Mesenchymal stem cell (in vitro differentiated cells and primary cell): ENCODE results near the gene TRIM67.

Experiments
- DNase-seq: peaks from one replicate; pipeline ENCODE4 v3.0.0-alpha.2; 2013
- H2AFZ ChIP-seq: one replicate; pipeline ENCODE4 v1.6.1; 2013; ENCODE audit warnings: low read depth, mild to moderate bottlenecking, control low read depth, inconsistent platforms, low read length, moderate library complexity
- H2AK5ac ChIP-seq: 2 replicates; pipeline ENCODE4 v1.6.1; 2013; ENCODE audit warnings: low read length, moderate library complexity, mild to moderate bottlenecking, inconsistent platforms; ENCODE audit not compliant: severe bottlenecking
- H2BK120ac ChIP-seq: one replicate; pipeline ENCODE4 v1.6.1; 2013; ENCODE audit warnings: low read depth, mild to moderate bottlenecking, inconsistent platforms, low read length, moderate library complexity
- H2BK12ac ChIP-seq, 2 experiments: one replicate each; pipeline ENCODE4 v1.6.1; 2013; ENCODE audit warnings: inconsistent platforms in 2 of 2, low read length in 2 of 2, mild to moderate bottlenecking in 2 of 2, moderate library complexity in 2 of 2, control low read depth in 1 of 2
- H2BK15ac ChIP-seq: one replicate; pipeline ENCODE4 v1.6.1; 2013; ENCODE audit warnings: mild to moderate bottlenecking, low read depth, inconsistent platforms; ENCODE audit not compliant: poor library complexity, severe bottlenecking
- H2BK5ac ChIP-seq: 2 replicates; pipeline ENCODE4 v1.6.1; 2013; ENCODE audit warnings: low read depth, mild to moderate bottlenecking, low read length, control low read depth, inconsistent platforms; ENCODE audit not compliant: poor library complexity, severe bottlenecking
- H3K14ac ChIP-seq, 2 experiments: one replicate each; pipeline ENCODE4 v1.6.1; 2013; ENCODE audit warnings: inconsistent platforms in 2 of 2, low read length in 2 of 2, control low read depth in 1 of 2, mild to moderate bottlenecking in 1 of 2, moderate library complexity in 1 of 2
- H3K18ac ChIP-seq, 2 experiments: one replicate each; pipeline ENCODE4 v1.6.1; 2013; ENCODE audit warnings: inconsistent platforms in 2 of 2, low read length in 2 of 2, control low read depth in 1 of 2, low read depth in 1 of 2, mild to moderate bottlenecking in 1 of 2
- H3K23ac ChIP-seq, 2 experiments: one replicate each; pipeline ENCODE4 v1.6.1; 2013; ENCODE audit warnings: inconsistent platforms in 2 of 2, low read length in 2 of 2, mild to moderate bottlenecking in 2 of 2, moderate library complexity in 2 of 2, control low read depth in 1 of 2
- H3K27ac ChIP-seq: 2 replicates; pipeline ENCODE4 v1.5.1; 2013; ENCODE audit warnings: mild to moderate bottlenecking, moderate library complexity, low read length, control low read depth, inconsistent platforms; ENCODE audit not compliant: poor library complexity, severe bottlenecking
- H3K27me3 ChIP-seq, 2 experiments: 2 replicates each; pipeline versions ENCODE4 v1.6.1 to v1.7.0; 2013; ENCODE audit warnings: low read length in 2 of 2, mild to moderate bottlenecking in 2 of 2, moderate library complexity in 2 of 2, control low read depth in 1 of 2, inconsistent platforms in 1 of 2; ENCODE audit not compliant: control insufficient read depth in 1 of 2, insufficient read depth in 1 of 2
- H3K36me3 ChIP-seq, 2 experiments: 2 replicates each; pipeline versions ENCODE4 v1.6.1 to v1.7.0; 2013; ENCODE audit warnings: low read length in 2 of 2, control low read depth in 1 of 2, inconsistent platforms in 1 of 2, low read depth in 1 of 2, mild to moderate bottlenecking in 1 of 2; ENCODE audit not compliant: insufficient read depth in 2 of 2, control insufficient read depth in 1 of 2
- H3K4ac ChIP-seq, 2 experiments: one replicate each; pipeline ENCODE4 v1.6.1; 2013; ENCODE audit warnings: inconsistent platforms in 2 of 2, low read length in 2 of 2, mild to moderate bottlenecking in 2 of 2, moderate library complexity in 2 of 2, control low read depth in 1 of 2, low read depth in 1 of 2
- H3K4me1 ChIP-seq: 2 replicates; pipeline ENCODE4 v1.6.1; 2013; ENCODE audit warnings: low read depth, low read length, control low read depth; ENCODE audit not compliant: control insufficient read depth, insufficient read depth
- H3K4me2 ChIP-seq: 2 replicates; pipeline ENCODE4 v1.6.1; 2013; ENCODE audit warnings: low read length, mild to moderate bottlenecking, inconsistent platforms; ENCODE audit not compliant: poor library complexity, severe bottlenecking
- H3K4me3 ChIP-seq, 2 experiments: 2 replicates each; pipeline versions ENCODE4 v1.5.1 to v1.7.0; 2013; ENCODE audit warnings: low read length in 2 of 2, mild to moderate bottlenecking in 2 of 2, control low read depth in 1 of 2, low read depth in 1 of 2; ENCODE audit not compliant: insufficient read depth in 1 of 2
- H3K79me1 ChIP-seq: replicated peaks from 2 replicates; pipeline ENCODE4 v1.6.1; 2013; ENCODE audit warnings: mild to moderate bottlenecking, control low read depth, low read length, inconsistent platforms; ENCODE audit not compliant: poor library complexity, severe bottlenecking
- H3K9ac ChIP-seq: 2 replicates; pipeline ENCODE4 v1.7.0; 2013; ENCODE audit warnings: mild to moderate bottlenecking, low read length, moderate library complexity
- H3K9me3 ChIP-seq: 2 replicates; pipeline ENCODE4 v1.7.0; 2013; ENCODE audit warnings: mild to moderate bottlenecking, low read length; ENCODE audit not compliant: control insufficient read depth
- H4K8ac ChIP-seq: one replicate; pipeline ENCODE4 v1.6.1; 2013; ENCODE audit warnings: inconsistent platforms, mild to moderate bottlenecking, low read length, moderate library complexity
- H4K91ac ChIP-seq: one replicate; pipeline ENCODE4 v1.6.1; 2013; ENCODE audit warnings: mild to moderate bottlenecking, low read length, inconsistent platforms
- WGBS: methylation state at CpG from one replicate; pipeline ENCODE4 v1.1.7; 2013; ENCODE audit warnings: mixed read lengths; 5-methylcytosine and 5-hydroxymethylcytosine counted together

TRIM67 gene

DNA sequence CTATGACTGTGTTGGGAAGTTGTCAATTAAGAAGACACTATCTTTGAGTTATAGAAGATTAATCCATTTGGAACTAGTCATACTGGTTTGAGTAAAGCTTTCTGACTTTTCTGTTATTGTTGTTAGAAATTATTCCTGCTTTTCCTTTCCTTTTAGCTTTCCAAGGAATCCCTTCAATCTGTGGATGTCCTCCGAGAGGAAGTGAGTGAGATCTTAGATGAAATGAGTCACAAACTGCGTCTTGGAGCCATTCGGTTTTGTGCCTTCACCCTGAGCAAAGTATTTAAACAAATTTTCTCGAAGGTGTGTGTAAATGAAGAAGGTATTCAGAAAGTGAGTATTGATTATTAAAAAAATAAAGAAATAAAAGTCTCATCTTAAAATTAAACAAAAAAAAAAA, 98.5 kb downstream of the TRIM67 start:
- Histone ChIP-seq H3K4me1 (no peaks in the 10 kb centered on the region), H3K27ac (no peak overlapping the region), H3K36me3 (peaks cover 31 to 88% of the 10 kb centered on the region in 2 experiments)

DNA sequence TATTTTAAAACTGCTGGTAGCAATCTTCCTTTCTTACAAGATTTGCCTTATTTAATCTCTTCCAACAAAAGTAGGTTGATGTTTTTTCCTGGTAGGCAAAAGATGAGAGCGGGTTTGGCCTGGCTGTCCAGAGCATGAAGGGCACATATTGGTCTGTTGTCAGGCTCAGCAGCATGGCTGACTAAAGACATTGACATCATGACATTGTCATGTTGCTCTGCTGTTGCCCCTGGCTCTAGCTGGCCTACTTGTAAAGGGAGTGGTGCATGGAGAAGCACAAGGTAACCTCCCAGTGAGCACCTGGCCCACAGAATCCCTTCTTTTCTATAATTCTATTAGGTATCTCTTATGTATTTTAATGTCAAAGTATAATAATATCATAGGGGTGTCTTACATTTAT, 102.8 kb downstream of the TRIM67 start:
- H2AK5ac ChIP-seq, result no peak overlapping the region
- H2BK120ac ChIP-seq, result no peak overlapping the region
- peaks cover 6% of the 10 kb centered on the region for H3K79me1 ChIP-seq
- no peak overlapping the region for H3K4ac ChIP-seq
- H3K36me3 ChIP-seq, result peaks cover 23 to 91% of the 10 kb centered on the region in 2 experiments
- no peak overlapping the region for H3K4me2 ChIP-seq
- H3K9me3 ChIP-seq, result peaks cover 52% of the 10 kb centered on the region
- H3K27ac ChIP-seq, result no peak overlapping the region
- no peak overlapping the region for H2AFZ ChIP-seq
- no peak overlapping the region for H2BK15ac ChIP-seq
- no peak overlapping the region for H4K91ac ChIP-seq
- no peaks in the 10 kb centered on the region for H3K27me3 ChIP-seq
- no peak overlapping the region for H3K4me3 ChIP-seq
- no peak overlapping the region for H4K8ac ChIP-seq
- no peak overlapping the region for H3K9ac ChIP-seq
- H2BK12ac ChIP-seq, result no peak overlapping the region
- WGBS, result 95% methylated on average over 1 of the region's 1 CpG
- no peak overlapping the region for H3K23ac ChIP-seq
- no peak overlapping the region for H3K14ac ChIP-seq
- no peak overlapping the region for H3K18ac ChIP-seq
- H2BK5ac ChIP-seq, result no peak overlapping the region
- no peaks in the 10 kb centered on the region for H3K4me1 ChIP-seq
- DNase-seq, result no peak

More for the DNA sequence above, 98.5 kb downstream of the TRIM67 start:
- Histone ChIP-seq H2BK120ac (no peak overlapping the region), H2BK12ac (no peak overlapping the region), H2AFZ (no peak overlapping the region), H3K9ac (no peak overlapping the region), H3K79me1 (peaks cover 18% of the 10 kb centered on the region), H3K4me2 (no peak overlapping the region), H2AK5ac (no peak overlapping the region), H3K9me3 (peaks cover 90% of the 10 kb centered on the region), H3K23ac (no peak overlapping the region), H3K4ac (no peak overlapping the region), H4K91ac (no peak overlapping the region), H3K4me3 (peak overlapping the region in 1 of 2 experiments; percentile 47), H3K14ac (no peak overlapping the region), H2BK15ac (no peak overlapping the region), H4K8ac (no peak overlapping the region), H3K18ac (no peak overlapping the region), H2BK5ac (no peak overlapping the region), H3K27me3 (no peaks in the 10 kb centered on the region)
- 87% methylated on average over 3 of the region's 4 CpGs for WGBS
- no peak for DNase-seq

DNA sequence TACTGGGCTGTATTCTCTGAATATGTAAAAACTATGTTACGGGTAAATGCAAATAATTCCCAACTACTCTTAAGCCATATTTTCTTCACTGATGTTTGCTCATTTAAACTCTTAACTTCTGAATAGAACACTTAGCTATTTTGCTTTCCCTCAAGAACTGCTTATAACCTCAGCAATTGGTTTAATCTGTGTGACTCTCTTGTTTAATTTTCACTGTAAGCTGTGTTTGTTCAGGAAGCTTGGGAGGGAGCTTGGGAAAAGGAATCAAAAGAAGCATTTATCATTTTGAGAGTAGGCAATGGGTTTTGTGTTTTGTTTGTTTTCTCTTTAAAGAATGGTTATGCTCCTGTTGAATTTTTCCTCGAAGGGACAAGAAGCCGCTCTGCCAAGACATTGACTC, 103.5 kb downstream of the TRIM67 start:
- Histone ChIP-seq H3K9ac (no peak overlapping the region), H4K8ac (no peak overlapping the region), H2BK5ac (no peak overlapping the region), H2BK15ac (no peak overlapping the region), H3K4me2 (no peak overlapping the region), H2AK5ac (no peak overlapping the region), H3K36me3 (peaks cover 21 to 91% of the 10 kb centered on the region in 2 experiments), H4K91ac (no peak overlapping the region), H3K4ac (no peak overlapping the region), H2AFZ (no peak overlapping the region), H2BK120ac (no peak overlapping the region), H3K4me3 (no peak overlapping the region), H3K18ac (no peak overlapping the region), H3K27ac (no peak overlapping the region), H3K23ac (no peak overlapping the region), H2BK12ac (no peak overlapping the region), H3K27me3 (no peaks in the 10 kb centered on the region), H3K14ac (no peak overlapping the region), H3K4me1 (no peaks in the 10 kb centered on the region), H3K79me1 (peaks cover 4% of the 10 kb centered on the region), H3K9me3 (peaks cover 45% of the 10 kb centered on the region)
- no peak for DNase-seq
- 93% methylated on average over 2 of the region's 3 CpGs for WGBS

DNA sequence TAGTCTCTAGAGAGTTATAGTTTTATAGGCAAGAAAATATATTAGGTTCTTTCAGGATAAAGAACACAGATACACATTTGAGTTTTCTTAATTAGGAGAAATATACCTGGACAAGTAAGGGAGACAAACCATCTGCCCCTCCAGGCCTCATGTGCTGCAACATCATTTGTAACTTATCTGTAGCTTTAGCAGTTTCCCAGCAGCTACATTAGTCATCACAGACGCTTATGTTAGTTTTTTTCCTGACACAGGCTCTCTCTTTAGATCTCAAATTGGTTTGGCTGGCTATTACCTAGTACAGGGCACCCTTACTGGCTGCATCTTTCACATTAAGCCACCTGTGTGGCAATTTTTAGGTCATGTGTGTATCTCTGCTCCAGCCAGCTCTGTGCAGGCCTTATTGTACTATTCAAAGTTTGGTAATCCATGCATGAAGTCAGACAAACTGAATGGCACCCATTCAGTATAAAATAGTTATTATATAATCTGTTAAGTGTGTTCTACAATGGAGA, 105.0 kb downstream of the TRIM67 start:
- DNase-seq, result peak; percentile 19
- H3K4ac ChIP-seq, result no peak overlapping the region
- peaks cover 30% of the 10 kb centered on the region for H3K9me3 ChIP-seq
- H2BK15ac ChIP-seq, result no peak overlapping the region
- no peak overlapping the region for H2BK120ac ChIP-seq
- H2BK12ac ChIP-seq, result no peak overlapping the region
- no peak overlapping the region for H3K23ac ChIP-seq
- no peak overlapping the region for H3K18ac ChIP-seq
- H2AFZ ChIP-seq, result no peak overlapping the region
- H3K4me3 ChIP-seq, result no peak overlapping the region
- H3K4me1 ChIP-seq, result no peaks in the 10 kb centered on the region
- H3K4me2 ChIP-seq, result no peak overlapping the region
- no peak overlapping the region for H2AK5ac ChIP-seq
- H4K8ac ChIP-seq, result no peak overlapping the region
- H3K9ac ChIP-seq, result no peak overlapping the region
- WGBS, result 56% methylated on average over 1 of the region's 1 CpG
- no peak overlapping the region for H4K91ac ChIP-seq
- no peak overlapping the region for H2BK5ac ChIP-seq
- H3K79me1 ChIP-seq, result peaks cover 2% of the 10 kb centered on the region
- H3K27ac ChIP-seq, result no peak overlapping the region
- peaks cover 31 to 90% of the 10 kb centered on the region in 2 experiments for H3K36me3 ChIP-seq
- no peaks in the 10 kb centered on the region for H3K27me3 ChIP-seq
- H3K14ac ChIP-seq, result no peak overlapping the region
